LHCN-M2 (cell line): ENCODE measurements around the gene PARS2. TPM values are rescaled to one million over a fixed set of nuclear protein-coding genes. Genes with fewer than 3 reads are reported as not detected.

Source experiments
- DNase-seq: peaks from one replicate; pipeline ENCODE4 v3.0.0-alpha.2; 2012; ENCODE audit warnings: low read depth
- polyA plus RNA-seq: library from polyadenylated mRNA; unstranded; fragments of >200 nt; gene quantifications from one replicate; pipeline ENCODE4 v1.2.1, GENCODE V29; 2012; ENCODE audit warnings: missing spikeins
- total RNA-seq: library from RNA; depleted of rRNA; stranded (reverse); fragments of >200 nt; gene quantifications from 2 replicates; pipeline ENCODE4 v1.2.3, GENCODE V29; 2014; rRNA removed

PARS2 gene
- total RNA-seq: 4.6 and 5.2 TPM in 2 replicates
- polyA plus RNA-seq: 3.7 TPM

DNA sequence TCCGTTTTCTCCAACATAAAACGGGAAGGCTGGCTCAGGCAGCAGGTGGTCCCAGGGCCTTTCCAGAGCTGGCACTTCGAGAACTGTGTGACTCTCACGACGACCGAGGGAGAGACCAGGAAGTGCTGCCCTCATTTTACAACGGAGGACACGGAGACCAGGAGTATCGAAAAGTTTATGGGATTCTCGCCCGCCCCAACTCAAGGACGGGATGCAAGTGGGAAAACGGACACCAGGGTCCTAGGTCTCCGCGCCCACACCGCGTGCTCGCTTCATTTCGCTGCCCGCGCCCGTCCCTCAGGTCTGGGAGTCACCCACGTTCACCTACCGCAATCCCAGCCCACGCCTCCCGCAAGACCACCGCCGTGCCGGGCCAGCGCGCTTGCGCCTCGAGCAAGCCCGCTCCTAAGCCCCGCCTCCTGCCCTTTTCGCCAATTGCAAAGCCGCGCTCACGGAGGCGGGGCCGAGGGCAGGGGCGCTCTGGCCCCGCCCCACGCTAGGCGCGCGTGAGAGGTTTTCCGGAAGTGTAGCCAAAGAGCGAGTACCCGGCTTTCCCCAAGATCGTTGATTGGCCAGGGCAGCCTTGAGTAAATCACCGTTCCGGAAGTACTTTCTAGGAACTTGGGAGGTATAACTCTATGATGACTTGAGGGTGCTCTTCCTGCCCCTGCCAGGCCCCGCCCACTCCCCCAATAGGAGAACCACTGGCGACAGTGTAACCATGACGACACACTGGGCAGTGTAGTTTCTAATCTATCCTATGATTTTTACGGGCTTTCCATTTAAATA lies at the start of gene PARS2:
PARS2 (minus strand) TSS at position 391 of the 789 bp plus-strand sequence. CDS start 5,362 bp downstream, outside the sequence.
- DNase-seq: peak; percentile 99

DNA sequence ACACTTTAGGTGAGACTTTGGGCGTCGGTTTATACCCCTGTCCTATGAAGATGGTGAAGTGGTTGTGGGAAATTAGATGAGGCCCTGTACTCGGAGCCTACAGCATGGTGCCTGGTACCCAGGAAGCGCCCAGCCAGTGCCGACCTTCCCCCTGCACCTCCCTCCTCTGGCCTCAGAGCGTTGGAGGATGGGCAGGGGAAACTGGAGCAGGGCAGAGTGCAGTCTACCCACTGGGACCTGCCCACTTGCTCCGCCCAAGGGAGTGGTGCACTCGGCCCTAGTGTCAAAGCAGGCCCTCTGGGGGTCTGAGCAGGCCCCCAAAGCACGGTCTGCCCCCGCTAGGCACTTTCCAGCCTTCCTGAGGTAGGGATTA lies 49.8 kb upstream of the PARS2 start:
- DNase-seq: no peak

DNA sequence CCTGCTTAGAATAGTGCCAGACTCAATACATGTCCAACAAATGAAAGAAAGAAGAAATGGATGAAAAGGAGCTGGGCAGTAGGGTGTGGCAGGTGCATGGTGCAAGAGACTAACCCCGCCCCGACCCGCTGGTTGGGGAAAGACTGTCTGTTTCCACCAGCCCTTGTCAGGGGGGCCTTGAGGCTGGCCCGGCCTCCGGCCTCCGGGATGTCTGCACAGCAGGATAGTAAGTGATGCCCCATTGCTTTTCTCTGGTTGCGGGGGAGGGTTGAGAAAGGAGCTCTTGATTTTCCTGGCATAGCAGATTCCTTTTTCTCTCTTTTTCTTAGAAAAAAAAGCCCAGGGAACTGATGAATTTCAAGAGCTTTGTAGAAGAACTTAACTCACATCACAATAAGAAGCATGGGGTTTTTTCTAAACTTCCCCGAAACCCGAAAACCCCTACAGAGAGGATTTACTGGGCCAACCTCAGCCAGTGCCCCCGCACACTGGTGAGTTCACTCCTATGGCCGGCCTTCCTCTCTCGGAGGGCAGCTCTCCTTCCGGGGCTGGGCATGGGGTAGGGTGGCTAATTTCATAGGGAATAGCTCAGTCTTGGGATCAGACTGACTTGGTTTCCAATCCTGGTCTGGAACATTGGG lies 49.3 kb upstream of the PARS2 start:
- DNase-seq: no peak

DNA sequence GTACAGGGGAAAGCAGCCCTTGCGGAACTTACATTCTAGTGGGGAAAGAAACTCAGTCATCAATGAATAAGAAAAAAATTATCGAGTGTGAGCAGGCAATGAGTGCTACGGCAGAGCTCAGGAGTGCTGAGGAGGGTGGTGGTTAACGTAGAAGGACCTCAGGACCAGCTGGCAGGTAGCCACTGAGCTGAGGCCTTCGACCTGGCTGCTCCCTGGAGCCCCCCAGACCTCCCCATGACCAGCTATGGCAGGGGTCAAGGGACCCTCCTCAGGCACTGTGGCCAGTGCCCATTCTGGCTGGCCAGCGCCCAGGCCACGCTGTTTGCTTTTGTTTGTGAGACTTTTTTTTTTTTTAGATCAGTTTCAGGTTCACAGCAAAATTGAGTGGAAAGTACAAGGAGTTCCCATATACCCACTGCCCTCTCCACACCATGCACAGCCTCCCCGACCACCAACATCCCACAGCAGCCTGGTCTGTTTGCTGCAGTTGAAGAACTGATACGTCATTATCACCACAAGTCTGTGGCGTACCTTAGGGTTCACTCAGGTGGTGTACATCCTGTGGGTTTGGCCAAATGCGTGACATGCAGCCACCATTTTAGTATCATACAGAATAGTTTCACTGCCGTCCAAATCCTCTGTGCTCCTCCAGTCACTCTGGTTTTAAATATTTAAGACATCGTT lies 48.6 kb upstream of the PARS2 start:
- DNase-seq: no peak

DNA sequence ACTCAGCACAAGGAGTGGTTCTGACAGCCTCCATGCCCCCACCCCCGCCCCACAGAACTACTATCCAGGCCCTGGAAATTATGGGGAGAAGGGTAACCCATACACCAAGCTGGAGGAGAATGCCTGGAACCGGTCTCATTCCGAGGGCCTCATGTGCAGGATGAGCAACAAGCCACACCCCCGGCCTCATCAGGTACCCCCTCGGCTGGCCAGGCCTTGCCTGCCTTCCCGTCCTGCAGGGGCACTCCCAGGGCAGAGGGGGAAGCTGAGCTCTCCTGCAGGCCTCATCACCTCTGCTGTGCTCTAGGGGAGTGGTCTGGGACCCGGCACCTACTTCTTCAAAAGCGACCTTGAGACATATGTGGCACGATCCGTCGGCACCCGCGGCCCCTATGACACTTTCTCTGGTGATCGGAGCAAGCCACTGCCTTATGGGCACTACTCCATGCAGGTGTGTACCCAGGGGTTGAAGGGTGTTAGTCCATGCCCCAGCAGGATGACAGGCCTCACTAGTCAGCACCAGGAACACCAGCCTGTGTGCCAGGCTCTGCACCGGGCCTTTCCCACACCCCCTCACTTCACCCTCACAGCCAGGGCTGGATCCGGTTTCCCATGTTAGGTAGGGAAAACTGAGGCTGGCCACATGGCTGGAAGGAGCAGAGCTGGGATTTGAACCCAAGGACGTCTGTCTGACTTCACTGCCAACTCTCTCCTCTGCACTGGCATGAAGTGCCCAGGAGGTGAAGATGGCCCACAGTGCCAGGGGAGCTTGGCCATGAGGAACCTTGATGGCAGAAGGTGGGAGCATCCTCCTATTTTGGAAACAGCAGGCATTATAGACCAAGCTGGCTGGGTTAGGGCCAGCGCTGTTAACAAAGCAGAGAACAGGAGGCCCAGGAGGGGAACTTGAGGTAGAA lies 47.7 kb upstream of the PARS2 start:
- DNase-seq: no peak

DNA sequence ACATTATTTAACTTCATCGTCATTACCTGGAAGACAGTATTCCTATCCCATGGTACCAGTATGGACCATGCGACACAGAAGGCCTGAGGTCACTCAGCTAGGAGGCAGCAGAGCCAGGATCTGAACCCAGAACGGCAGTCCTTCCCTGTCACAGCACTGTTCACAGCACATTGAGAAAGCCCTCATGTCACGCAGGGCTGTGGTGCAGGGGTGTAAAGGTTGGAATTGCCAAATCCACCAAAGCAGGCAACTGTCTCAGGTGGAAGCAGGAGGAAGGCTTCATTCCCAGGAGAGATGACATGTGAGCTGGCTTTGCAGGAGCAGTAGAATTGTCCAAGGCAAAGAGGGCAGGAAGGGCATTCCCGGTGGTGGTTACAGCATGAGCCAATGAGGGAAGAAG lies 46.7 kb upstream of the PARS2 start:
- DNase-seq: no peak

DNA sequence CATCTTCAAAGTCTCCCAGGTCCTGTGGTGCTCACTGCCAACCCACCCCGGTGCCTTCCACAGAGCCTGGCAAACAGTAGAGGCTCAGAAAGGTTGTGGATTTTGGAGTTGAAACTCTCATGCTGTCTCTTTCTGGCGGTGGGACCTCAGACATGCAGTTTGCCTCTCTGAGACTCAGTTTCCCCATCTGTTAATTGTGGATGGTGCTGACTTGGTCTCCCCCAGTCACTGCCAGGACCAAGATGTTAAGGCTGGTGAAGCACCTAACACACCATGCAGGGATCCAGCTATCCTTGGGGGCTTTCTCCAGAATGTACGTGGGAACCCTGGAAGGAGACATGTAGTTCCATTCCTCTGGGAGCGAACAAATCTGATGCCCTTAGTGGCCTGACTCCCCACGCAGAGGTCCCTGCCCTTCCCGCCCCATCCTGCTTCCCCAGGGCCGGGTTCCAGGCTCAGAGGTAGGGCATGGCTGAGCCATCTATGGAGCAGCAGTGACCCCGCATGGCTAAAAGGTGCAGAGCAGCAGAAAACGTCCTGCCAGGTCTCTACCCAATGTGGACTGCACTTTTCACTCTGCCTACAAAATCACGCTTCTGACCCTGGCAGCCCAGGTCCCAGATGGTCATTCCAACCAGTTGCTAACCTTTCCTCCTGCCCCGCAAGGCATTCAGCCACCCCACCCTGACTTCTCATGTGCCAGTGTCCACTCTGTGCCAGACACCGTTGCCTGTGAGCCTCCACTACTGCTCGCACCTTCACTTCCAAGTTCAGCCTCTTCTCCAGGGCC lies 46.0 kb upstream of the PARS2 start:
- DNase-seq: peak; percentile 38

DNA sequence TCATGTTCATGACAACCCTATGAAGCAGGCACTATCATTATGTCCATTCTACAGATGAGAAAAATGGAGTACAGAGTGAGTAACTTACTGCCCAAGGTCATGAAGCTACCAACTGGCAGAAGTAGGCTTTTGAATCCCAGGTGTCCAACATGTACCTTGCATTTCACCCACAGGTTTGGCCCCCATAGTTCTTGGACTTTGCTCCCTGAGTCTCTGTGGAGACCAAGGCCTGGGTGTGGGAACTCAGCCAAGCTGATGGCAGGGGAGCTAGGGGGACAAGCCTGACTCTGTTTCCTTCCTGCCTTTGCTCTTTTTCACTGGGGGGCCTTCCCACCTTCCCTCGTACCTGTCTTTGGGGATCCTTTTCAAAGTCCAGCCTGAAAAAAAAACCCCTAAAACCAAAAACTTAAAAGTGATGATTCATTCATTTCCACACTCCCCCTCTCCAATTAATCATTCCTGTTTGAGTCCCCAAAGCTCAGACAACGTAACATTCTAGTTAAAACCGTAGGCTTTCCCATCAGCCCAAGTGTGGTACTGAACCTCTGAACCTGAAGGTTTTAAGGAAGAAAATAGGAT lies 45.3 kb upstream of the PARS2 start:
- DNase-seq: no peak

DNA sequence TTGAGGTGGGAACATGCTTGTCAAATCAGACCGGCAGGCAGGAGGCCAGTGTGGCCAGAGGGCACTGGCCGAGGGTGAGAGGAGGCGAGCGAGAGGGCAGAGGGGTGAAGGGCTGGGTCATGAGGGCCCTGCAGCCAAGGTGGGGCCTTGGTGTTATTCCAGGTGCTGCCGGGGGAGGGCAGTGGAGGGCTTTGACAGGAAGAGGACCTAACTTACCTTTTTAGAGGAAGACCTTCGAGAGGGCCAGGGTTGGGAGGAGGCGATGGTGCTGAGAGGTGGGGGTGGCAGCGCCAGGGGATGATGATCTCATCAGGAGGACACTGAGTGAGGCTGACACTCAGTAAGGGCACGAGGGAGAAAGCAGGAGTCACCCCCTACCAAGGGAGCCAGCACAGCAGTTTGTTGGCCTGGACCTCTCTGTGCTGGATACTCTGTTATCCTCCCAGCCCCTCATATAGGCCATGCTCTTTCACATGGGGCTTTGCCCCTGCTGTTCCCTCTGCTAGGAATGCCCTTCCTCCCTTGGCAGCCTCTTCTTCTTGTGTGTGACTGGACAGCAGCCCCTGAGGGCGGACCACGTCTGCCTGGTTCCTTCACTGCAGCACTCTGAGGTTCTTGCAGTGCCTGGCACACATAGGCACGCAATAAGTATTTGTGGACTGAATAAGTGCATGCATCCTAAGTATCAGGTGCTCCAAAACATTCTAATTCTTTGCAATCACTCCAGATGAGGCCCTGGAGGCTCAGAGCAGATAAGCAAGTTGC lies 44.3 kb upstream of the PARS2 start:
- DNase-seq: no peak

DNA sequence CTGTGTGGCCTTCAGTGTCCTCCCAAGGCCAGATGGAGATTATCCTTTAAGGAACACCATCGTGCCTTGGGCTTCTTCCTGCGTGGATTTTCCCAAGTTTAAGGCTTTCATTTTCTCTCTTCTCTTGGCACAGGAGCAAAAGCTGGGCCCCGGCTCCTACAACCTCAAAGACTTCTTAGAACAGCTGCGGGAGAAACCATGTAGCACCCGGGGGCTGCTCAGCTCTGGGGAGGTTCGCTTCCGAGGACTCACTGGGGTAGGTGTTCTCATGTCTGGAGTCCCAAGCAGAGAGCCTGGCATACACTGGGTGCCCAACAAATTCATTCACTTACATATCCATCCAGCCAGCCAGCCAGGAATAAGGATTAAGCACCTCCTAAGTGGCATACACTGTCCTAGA lies 43.4 kb upstream of the PARS2 start:
- no peak for DNase-seq

DNA sequence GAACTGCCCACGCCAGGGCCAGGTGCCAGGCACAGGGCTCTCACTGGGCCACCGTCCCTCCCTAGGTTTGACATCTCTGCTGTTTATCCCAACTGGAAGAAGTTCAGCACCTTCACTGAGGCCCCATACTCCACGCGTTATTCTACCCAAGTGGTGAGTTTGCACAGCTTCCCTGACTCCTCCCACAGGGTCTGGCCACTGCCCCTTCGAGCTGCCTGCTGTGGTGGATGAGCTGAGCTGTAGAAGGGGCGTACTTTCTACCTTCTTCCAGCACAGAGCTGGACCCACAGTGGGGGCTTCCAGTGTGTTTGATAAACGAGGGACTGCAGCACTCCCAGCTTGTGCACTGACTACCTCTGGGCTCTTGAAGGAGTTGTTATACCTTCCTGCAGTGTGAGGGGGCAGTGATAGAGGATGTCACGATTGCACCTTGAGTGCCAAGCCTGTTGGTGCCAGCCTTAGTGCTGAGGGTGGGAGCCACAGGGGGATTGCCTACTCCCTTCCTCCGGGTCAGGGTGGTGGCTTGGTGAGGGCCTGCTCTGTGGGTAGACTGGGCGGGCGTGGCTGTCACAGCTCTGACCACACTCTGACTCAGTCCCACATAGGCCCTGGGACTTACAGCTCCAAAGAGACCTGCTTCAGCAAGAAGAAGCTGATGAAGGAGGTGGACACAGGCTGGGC lies 42.7 kb upstream of the PARS2 start:
- DNase-seq: peak; percentile 22

DNA sequence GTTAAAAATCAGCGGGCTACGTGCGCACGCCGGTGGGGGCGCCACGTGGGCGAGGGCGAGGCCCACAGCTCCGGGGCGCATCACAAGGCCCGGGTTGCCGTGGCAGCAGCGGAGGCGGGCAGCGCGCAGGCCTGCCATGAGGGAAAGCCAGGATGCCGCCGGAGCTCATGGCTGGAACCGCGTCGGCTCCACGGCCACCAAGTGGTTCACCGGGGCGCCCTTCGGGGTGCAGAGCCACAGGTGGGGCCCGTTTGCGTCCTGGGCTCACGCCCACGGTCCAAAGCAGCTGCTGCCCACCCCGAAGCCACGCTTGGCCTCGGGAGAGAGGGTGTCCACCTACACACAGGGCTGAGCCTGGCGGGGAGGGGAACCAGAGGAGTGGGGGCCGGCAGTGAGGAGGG lies 41.7 kb upstream of the PARS2 start:
- DNase-seq: no peak

DNA sequence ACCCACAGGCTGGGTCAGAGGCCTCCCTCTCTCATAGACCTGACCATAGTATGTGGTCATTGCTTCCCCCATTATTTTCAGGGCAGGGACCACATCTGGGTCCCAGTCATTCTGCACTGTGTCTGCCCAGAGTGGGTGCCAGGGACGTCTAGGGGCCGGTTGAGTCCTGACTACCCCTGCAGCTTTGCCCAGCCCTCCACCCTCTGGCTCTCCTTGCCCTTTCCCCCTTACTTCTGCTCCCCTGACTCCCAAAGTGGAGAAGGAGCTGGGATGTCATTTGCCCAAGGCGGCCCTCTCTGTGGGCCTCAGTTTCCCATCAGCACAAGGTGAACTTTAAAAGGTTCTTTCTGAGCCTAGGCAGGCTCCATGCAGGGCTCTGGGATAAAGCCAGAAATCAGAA lies 41.1 kb upstream of the PARS2 start:
- DNase-seq: no peak

DNA sequence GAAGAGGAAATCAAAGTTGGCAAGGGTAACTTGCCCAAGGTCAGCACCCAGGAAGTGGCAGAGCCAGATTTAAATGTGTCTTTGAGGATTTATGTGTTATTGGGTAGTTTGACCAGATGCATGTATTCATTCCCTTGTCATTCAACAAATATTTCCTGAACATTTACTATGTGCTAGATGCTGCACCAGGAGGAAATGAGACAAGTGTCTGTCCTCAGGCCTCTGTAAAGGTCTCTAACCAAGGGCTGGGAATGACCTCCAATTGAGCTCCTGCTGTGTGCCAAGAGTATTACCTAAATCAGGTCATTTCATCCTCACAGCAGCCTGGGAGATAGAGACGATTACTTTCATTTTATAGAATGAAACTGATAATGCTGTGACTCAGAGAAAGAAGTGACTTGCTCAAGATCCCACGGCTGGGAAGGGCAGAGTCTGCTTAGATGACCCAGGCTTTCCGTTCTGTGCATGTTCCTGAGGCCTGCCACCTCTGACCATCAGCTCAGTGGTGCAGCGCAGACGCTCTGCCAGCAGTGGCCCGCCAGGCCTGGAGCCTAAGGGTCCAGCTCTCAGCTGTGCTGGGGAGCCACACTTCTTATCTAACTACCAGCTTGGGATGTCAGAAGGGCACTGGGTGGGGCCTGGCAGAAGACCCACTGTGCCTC lies 40.3 kb upstream of the PARS2 start:
- no peak for DNase-seq

DNA sequence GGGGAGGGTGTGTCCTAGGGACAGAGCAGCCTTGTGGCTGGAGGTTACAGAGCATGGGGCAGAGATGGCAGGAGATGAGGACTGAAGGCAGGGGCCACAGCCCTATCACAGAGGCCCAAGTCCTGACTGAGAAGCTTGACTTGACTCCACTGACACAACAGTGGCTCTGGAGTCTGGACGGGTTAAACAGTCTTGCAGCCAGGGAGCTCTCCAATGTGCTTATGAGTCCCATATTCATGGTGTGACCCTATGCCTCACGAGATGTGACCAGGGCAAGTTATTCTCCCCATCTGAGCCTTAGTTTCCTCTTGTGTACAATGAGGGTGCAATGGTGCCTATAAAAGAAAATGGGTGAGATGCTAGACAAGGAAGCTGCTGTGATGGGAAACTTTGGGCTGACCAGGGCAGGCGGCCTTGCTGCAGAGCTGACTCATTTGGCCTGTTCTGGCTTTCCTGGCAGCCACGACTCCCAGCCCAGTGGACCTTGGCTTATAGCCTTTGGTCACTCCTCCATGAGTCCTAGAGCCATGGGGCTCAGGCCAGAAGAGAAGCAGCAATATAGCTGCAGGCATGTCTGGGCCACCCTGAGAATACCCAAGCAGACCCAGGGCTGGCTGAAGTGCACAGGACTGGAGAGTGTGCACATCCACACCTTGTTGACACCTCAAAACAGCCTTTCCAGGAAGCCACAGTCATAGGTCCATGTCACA lies 39.6 kb upstream of the PARS2 start:
- DNase-seq: no peak

DNA sequence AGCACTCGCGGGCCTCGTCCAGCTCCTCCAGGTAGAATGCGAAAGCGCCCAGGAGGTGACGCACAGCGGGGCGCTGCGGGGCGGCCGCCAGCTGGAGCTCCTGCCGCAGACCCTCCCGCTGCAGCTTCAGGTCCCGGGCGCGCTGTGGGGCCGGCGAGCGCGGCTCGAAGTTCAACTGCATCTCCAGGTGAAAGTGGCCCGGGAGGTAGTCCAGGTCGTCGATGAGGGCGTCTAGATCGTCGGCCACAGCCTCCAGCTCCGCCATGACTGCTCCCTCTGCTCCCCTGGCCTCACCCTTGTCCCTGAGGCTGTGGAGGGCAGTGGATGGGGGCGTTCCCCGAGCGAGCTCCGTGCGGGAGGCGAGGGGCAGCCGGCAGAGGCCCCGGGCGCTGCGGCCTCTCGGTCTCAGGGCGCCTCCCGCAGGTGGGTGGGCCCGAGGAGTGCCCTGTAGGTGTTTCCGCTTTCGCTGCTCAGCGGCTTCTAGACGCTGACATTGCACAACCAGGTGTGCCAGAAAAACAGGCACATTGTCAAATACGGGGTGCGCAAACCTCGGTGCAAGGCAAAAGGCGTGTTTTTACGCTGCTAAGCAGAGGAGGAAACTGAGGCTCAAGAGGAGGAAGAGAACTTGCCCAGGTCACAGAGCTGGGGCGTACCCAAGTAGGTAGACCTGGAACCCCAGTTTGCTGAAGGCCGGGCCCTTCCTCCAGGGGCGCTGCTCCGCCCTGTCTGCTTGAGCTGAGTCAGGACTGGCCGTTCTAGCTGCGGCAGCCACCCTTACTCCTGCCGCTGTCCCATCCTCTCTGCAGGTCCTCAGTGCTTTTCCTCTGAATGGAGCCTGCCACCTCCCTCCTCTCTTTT lies 36.8 kb upstream of the PARS2 start, which contains the start of gene TTC22:
TTC22 (minus strand) TSS at position 425 of the 861 bp plus-strand sequence; CDS start at position 265, 160 bp downstream.
- DNase-seq: no peak
